Fibroblast of peridontal ligament (primary cell): ENCODE results near the gene GPC5.
A peak's percentile ranks its signal among the peaks of the same experiment; 100 is the strongest.
"Not testable (repeated sequence)": the region's sequence is repeated elsewhere in the genome, so short reads cannot be mapped to it uniquely, and the experiment has no call there.

Experiments used
- DNase-seq: peaks from one replicate; pipeline ENCODE4 v3.0.0-alpha.2; 2010; ENCODE audit errors: extremely low read depth

GPC5 gene

GRCh38 chr13:91773591-91774227 is 375.3 kb downstream of the GPC5 start:
- no peak for DNase-seq

DNA sequence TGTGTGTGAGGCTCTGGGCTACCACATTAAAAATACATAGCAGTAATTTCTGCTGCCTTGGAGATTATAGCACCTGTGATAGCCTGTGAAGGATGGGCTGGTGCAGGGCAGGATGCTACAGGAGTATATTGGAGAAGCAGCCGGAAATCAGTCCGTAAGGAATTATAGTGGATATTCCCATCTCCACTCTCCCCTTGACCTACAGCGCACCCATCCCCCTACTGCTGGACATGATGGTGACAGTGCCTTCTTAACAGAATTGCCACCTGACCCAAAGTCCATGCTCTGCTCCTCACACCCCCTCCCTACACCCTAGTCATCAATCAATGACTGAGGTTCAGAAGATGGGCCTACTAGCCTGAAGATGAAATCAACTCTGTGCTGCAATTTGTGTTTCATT is 376.0 kb downstream of the GPC5 start:
- no peak for DNase-seq

DNA sequence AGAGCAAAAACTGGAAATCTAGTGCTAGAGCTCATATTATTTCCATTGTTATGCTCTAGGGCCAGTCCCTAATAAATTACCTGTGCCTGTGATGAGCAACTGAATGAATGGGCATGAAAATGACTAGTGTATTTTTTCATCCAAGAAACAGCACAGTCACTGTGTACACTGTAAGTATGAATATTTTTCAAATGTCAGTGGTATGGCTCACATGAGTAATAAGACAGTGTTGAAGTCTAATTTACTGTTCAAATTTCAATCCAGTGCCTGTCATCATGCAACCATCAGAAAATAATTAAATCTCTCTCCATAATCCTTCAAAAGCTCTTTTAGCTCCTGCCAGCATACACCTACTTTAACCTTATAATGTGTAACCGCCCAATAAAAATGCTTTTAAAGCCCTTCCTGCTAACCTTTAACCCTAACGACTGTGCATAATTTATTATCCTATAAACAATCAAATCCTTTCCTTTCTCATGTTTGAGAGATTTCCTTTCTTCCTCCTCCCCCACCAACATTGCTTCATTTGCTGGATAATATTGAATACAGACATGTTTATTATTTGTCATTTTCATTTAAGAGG is 378.3 kb downstream of the GPC5 start:
- no peak for DNase-seq

DNA sequence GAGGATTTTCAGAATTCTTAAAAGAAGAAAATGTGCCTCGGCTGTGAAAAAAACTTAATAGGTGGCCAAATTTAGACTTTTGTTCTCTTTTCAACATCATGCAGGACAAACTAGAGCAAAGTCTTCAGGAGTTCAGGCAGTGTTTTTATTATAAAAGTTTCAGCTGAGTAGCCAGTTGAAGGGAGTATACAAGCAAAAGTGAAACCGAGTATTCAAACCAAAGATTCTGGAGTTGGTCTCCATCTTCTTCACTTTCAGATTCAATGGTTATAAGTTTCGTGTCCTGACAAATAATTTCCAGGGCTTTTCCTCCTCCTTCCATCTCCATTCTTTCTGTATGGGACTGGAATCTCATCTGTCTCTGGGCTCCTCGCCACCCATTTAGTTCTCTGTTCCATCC is 379.7 kb downstream of the GPC5 start:
- no peak for DNase-seq

- not testable (repeated sequence) for DNase-seq
Observed at GRCh38 chr13:91781982-91782691, 383.7 kb downstream of the GPC5 start.

DNA sequence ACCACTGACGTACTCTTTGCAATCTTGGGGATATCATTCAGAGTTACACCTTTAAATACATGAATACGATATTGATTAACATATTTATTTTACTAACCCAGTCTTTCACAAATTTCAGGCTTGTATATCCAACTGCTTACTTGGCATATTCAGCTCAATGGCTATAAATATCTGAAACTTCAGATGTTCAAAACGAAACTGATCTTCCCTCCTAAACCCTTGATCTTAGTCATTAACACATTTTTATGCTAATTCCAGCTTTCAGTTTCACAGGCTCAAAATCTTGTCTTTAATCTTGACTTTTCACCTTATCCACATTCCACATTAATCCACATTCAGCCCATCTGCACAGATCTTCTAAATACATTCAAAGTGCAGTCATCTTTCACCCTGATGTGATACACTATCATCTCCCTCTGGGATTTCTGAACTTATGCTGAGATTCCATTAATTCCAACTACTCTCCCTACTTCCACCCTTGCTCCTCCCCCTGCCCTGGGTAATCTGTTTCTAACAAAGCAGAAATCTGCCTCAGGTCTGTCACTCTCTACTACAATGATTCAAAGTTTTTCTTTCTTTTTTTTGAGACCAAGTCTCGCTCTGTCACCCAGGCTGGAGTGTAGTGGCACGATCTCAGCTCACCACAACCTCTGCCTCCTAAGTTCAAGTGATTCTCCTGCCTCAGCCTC is 387.2 kb downstream of the GPC5 start:
- no peak for DNase-seq

- DNase-seq: no peak
Observed at GRCh38 chr13:91792054-91792453, 393.6 kb downstream of the GPC5 start.

DNA sequence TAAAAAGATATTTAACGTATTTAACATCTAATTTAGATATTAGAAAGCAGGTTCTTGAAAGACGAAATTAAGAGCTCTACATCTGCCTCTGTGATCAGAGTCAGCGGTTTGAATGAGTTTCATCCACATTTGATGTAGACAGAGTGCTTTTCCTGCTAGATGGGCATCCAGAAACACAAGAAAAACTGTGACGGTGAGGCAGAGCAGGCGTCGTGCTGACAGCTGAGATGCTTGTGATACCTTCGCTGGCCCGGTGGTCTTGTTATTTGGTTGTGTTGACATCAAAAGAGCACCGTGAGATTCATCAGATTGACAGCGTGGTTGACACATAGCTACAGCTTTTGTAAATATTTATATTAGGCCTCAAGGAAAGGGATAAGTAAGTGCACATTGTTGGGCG is 399.1 kb downstream of the GPC5 start:
- no peak for DNase-seq

DNA sequence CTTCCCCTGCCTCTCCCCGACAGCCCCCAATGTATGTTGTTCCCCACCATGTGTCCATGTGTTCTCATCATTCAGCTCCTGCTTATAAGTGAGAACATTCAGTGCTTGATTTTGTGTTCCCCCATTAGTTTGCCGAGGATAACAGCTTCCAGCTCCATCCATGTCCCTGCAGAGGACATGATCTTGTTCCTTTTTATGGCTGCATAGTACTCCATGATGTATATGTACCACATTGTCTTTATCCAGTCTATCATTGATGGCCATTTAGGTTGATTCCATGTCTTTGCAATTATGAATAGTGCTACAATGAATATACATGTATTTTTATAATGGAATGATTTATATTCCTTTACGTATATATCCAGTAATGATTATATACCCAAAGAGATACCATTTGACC is 399.9 kb downstream of the GPC5 start:
- not testable (repeated sequence) for DNase-seq

DNA sequence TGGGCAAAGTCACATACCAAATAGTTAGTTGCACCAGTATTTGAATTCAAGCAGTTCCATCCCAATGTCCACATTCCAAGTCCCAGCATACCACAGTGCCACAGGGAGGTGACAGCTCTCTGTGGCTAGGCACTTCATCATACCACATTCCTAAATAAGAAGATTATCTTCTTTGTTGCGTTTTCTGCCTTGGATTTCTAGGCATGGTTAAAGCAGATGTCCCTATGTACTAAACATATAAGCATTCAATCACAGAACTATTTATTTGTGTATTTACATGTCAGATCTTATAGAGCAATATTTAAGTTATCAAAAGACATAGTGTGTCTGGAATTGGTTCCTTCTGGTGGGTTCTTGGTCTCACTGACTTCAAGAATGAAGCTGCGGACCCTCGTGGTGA is 403.4 kb downstream of the GPC5 start:
- DNase-seq: not testable (repeated sequence)

- DNase-seq: no peak
Observed at GRCh38 chr13:91802957-91803356, 404.5 kb downstream of the GPC5 start.

DNA sequence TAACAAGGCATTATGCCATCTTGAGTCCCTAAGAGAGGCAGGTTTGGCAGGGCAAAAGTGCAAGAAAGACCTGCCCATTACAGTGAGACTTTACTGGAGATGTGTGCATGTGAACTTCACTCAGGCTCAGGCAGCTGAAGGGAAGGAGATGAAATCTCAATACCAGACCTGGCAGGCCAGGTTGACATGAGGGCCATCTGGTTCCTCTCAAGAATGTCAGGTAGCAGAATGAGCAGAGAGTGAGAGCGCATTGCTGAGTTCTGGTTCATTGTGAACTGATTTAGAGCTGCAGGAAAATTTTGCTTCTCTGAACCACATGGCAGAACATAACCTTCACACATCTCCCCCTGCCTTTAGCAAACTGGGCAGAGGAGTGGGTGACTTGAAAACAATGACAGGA is 406.3 kb downstream of the GPC5 start:
- DNase-seq: no peak

DNA sequence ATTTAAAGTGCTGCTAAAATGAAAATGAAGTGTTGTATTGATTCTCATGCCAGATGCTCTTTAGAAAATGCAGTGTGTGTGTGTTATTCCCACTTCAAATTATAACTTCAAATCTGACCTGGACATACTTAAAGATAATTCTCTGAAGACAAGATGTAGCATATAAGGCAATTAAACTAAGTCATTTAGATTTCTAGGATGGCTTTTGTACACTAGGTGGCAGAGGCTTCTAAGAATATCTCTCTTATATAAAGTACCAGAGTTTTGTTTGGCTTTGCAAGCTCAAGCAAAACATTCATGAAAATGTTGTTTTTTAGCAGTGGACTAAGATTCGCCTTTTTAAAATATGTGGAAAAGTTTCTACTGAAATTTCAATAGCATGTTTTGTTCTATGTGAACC is 407.2 kb downstream of the GPC5 start:
- DNase-seq: no peak

- no peak for DNase-seq
Observed at GRCh38 chr13:91809161-91809560, 410.7 kb downstream of the GPC5 start.

DNA sequence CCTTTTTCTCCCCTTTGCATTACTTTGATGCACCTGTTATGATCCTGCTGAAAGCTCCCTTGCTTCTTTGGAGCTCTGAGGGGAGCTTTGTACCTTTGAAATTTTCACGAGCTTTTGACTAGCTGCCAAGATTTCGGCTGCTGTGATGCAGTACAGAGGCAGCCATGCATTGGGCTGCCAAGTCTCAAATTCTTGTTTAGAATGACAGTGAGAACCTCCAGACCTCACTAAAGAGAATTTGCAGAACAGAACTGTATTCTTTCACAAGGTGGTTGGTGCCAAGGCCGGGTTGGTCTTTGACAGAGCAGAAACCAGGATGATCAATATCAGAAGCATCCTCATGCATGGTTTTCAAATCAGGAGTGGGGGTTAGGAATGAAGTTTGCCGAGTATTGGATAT is 414.8 kb downstream of the GPC5 start:
- DNase-seq: no peak

DNA sequence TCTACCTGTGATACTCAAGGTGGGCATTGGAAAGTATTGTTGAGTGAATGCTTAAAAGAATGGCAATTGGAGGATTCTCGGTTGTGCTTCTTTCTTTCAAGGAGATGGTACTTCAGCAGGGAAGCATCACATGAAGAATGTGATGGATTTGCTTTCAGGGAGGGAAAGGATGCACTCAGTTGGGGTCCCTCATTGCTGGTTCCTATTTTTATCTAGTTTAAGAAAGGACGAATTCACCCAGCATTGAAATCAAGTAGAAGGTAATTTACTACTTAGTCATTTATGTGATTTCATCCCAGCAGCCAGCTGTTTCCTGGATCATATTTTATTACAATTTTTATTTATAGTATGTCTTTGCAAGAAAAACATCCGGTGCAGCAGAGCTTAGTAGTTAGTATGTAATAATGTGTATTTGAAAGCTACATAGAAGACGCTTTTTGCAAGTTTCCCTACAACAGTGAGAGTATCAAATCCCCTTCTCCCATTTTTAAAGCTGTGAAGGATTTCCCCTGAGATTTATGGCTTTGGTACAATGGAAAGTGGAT is 417.9 kb downstream of the GPC5 start:
- DNase-seq: no peak

DNA sequence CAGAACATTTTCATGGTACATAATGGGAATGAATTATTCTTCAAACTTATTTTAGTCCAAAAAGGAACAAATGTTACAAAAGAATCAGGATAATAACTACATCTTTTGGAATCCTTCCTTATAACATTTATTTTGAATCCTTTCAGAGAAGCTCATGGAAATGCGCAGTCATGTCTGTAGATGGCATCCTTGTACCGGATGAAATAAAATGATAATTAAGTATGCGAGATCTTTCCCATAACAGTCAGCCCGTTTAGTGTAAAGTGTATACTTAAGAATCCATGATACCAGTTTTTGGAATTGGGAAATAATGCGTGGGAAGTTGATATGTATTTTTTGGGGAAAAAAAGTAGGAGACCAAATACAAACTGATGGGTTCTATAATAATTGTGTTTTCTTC is 418.8 kb downstream of the GPC5 start:
- DNase-seq: peak; percentile 1

- DNase-seq: no peak
Observed at GRCh38 chr13:91824416-91824815, 426.0 kb downstream of the GPC5 start.

DNA sequence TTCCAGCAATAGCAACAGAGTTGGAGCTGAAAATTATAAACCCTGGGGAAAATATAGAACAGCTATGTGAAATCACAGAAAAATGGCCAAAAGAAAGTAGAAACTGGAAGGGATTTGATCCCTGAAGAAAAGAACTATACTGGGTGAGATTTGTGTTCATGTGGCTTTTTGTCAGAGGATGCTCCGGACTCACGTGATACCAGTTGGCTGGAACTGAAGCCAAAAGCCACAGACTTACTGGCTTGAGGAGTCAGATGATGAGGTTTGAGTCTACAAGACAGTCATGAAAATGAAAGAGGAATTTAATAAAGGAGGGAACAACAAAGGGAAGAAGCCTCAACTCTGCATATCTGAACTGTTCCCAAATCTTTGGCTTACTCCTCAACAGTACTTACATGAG is 427.1 kb downstream of the GPC5 start:
- DNase-seq: no peak

GRCh38 chr13:91836553-91836952 is 438.1 kb downstream of the GPC5 start:
- DNase-seq: no peak

GRCh38 chr13:91845612-91846011 is 447.2 kb downstream of the GPC5 start:
- no peak for DNase-seq

GRCh38 chr13:91863699-91864098 is 465.3 kb downstream of the GPC5 start:
- DNase-seq: no peak

- DNase-seq: no peak
Observed at GRCh38 chr13:91868351-91868750, 469.9 kb downstream of the GPC5 start.
